CD8-positive, alpha-beta memory T cell (primary cell): ENCODE measurements around the gene NFIX. TPM values are rescaled to one million over a fixed set of nuclear protein-coding genes. Genes with fewer than 3 reads are reported as not detected.
A peak's percentile ranks its signal among the peaks of the same experiment; 100 is the strongest.

Experiments used
- CTCF ChIA-PET: fragments of 350-600 bp; sonication (Branson Sonifier 250); formaldehyde crosslinking; loops from one replicate; lab custom pipeline; 2021; ENCODE audit warnings: antibody characterized with exemption; lab: Charles Lee
- POLR2A ChIA-PET: fragments of 350-600 bp; sonication (Branson Sonifier 250); formaldehyde crosslinking; loops from one replicate; lab custom pipeline; 2021; ENCODE audit warnings: antibody characterized with exemption; lab: Charles Lee
- DNase-seq, 5 donors: peaks; one replicate each; pipeline versions ENCODE4 v3.0.0 to v3.0.0-alpha.2; 2020 to 2022; ENCODE audit warnings: mixed read lengths in 1 of 5
- H3K27ac ChIP-seq: one replicate; pipeline ENCODE4 v1.7.0; 2013; ENCODE audit warnings: low read depth, mild to moderate bottlenecking, low read length, moderate library complexity
- H3K27me3 ChIP-seq: 2 replicates; pipeline ENCODE4 v1.7.0; 2013; ENCODE audit warnings: low read length, mild to moderate bottlenecking; ENCODE audit not compliant: insufficient read depth, poor library complexity, severe bottlenecking
- H3K36me3 ChIP-seq: 2 replicates; pipeline ENCODE4 v1.7.0; 2013; ENCODE audit warnings: mild to moderate bottlenecking, low read length, moderate library complexity; ENCODE audit not compliant: insufficient read depth
- H3K4me1 ChIP-seq: 2 replicates; pipeline ENCODE4 v1.7.0; 2013; ENCODE audit warnings: mild to moderate bottlenecking, low read length, moderate library complexity; ENCODE audit not compliant: insufficient read depth
- H3K4me3 ChIP-seq: 2 replicates; pipeline ENCODE4 v1.7.0; 2013; ENCODE audit warnings: mild to moderate bottlenecking, low read length
- H3K9me3 ChIP-seq: 2 replicates; pipeline ENCODE4 v1.7.0; 2013; ENCODE audit warnings: mild to moderate bottlenecking, low read length
- H3K27ac Mint-ChIP-seq, 8 donors: one replicate each; pipeline ENCODE4 v1.8.0; 2020 to 2021; ENCODE audit warnings: mixed read lengths in 8 of 8, mild to moderate bottlenecking in 6 of 8, inconsistent platforms in 3 of 8, moderate library complexity in 3 of 8
- H3K27me3 Mint-ChIP-seq, 2 donors: one replicate each; pipeline ENCODE4 v1.8.0; 2020 to 2021; ENCODE audit warnings: mixed read lengths in 2 of 2, mild to moderate bottlenecking in 1 of 2, moderate library complexity in 1 of 2
- H3K36me3 Mint-ChIP-seq, 3 donors: one replicate each; pipeline ENCODE4 v1.8.0; 2020 to 2021; ENCODE audit warnings: mixed read lengths in 3 of 3, inconsistent platforms in 1 of 3, mild to moderate bottlenecking in 1 of 3
- H3K4me1 Mint-ChIP-seq, 3 donors: one replicate each; pipeline ENCODE4 v1.8.0; 2020 to 2021; ENCODE audit warnings: mixed read lengths in 3 of 3, inconsistent platforms in 1 of 3, mild to moderate bottlenecking in 1 of 3
- H3K4me3 Mint-ChIP-seq, 7 donors: one replicate each; pipeline ENCODE4 v1.8.0; 2020 to 2021; ENCODE audit warnings: mixed read lengths in 7 of 7, mild to moderate bottlenecking in 6 of 7, moderate library complexity in 4 of 7, inconsistent platforms in 2 of 7
- H3K9me3 Mint-ChIP-seq, 5 donors: one replicate each; pipeline ENCODE4 v1.8.0; 2020 to 2022; ENCODE audit warnings: mixed read lengths in 5 of 5, mild to moderate bottlenecking in 3 of 5, moderate library complexity in 2 of 5, inconsistent platforms in 1 of 5
- polyA plus RNA-seq: library from polyadenylated mRNA; unstranded; fragments of 300-500 nt; fragmentation: Illumina TruSeq; gene quantifications from one replicate; pipeline ENCODE4 v1.2.3, GENCODE V29; 2021
- total RNA-seq, 2 experiments: library from RNA; stranded (reverse); gene quantifications; one replicate each; pipeline ENCODE4 v1.2.3, GENCODE V29; 2021

Gene NFIX
- total and polyA plus RNA-seq, 3 experiments from 2014 or later, result 0.94 to 2.8 (median 2.3) TPM

- no peaks in the 10 kb centered on the region for H3K36me3 ChIP-seq
- POLR2A ChIA-PET, result no interaction called here
- H3K4me1 ChIP-seq, result peaks cover 28% of the 10 kb centered on the region
- H3K36me3 Mint-ChIP-seq, result no peaks in the 10 kb centered on the region
- peaks cover 8 to 10% (median 10%) of the 10 kb centered on the region in 3 donors for H3K4me1 Mint-ChIP-seq
- peaks cover 2 to 8% of the 10 kb centered on the region in 2 donors for H3K27me3 Mint-ChIP-seq
- no peak overlapping the region for H3K4me3 Mint-ChIP-seq
- DNase-seq, result peak in 2 of 5 donors; percentile 24 to 56
- H3K4me3 ChIP-seq, result no peak overlapping the region
- CTCF ChIA-PET, result interaction anchor here (0.9 to 6.1 kb wide), 7 partner anchors 9 to 120 kb away, joined by 3 to 31 read pairs (median 5); no protein-coding TSS in a partner anchor
- no peak overlapping the region for H3K27ac Mint-ChIP-seq
- H3K9me3 ChIP-seq, result no peaks in the 10 kb centered on the region
- peaks cover 7% of the 10 kb centered on the region for H3K27me3 ChIP-seq
- H3K9me3 Mint-ChIP-seq, result no peaks in the 10 kb centered on the region
- no peak overlapping the region for H3K27ac ChIP-seq
Observed at GRCh38 chr19:12984143-12984627, 11.1 kb upstream of the NFIX start.

GRCh38 chr19:12984683-12985048 lies 10.6 kb upstream of the NFIX start:
- Histone ChIP-seq H3K36me3 (no peaks in the 10 kb centered on the region), H3K27ac (peak overlapping the region; percentile 25), H3K4me3 (no peak overlapping the region), H3K4me1 (peaks cover 28% of the 10 kb centered on the region), H3K27me3 (peaks cover 7% of the 10 kb centered on the region), H3K9me3 (no peaks in the 10 kb centered on the region)
- Mint-ChIP-seq H3K27me3 (peaks cover 2 to 8% of the 10 kb centered on the region in 2 donors), H3K36me3 (no peaks in the 10 kb centered on the region), H3K4me1 (peaks cover 8 to 10% (median 10%) of the 10 kb centered on the region in 3 donors), H3K27ac (peak overlapping the region in 5 of 8 donors; percentile 34 to 91 (median 87)), H3K9me3 (no peaks in the 10 kb centered on the region), H3K4me3 (peak overlapping the region in 3 of 7 donors; percentile 0 to 33 (median 8))
- ChIA-PET CTCF (interaction anchor here (0.8 to 6.1 kb wide), 5 partner anchors 18 to 120 kb away, joined by 3 to 31 read pairs (median 4); no protein-coding TSS in a partner anchor), POLR2A (interaction anchor here (0.5 kb wide), 1 partner anchor 1248 kb away, joined by 9 read pairs; no protein-coding TSS in a partner anchor)
- DNase-seq, result no peak

- Mint-ChIP-seq H3K4me1 (peaks cover 8 to 10% (median 10%) of the 10 kb centered on the region in 3 donors), H3K4me3 (peak overlapping the region in 4 of 7 donors; percentile 8 to 58 (median 40)), H3K36me3 (no peaks in the 10 kb centered on the region), H3K27me3 (peaks cover 2 to 8% of the 10 kb centered on the region in 2 donors), H3K9me3 (no peaks in the 10 kb centered on the region), H3K27ac (peak overlapping the region in 6 of 8 donors; percentile 21 to 91 (median 82))
- peak in 3 of 5 donors; percentile 13 to 65 (median 26) for DNase-seq
- POLR2A ChIA-PET, result interaction anchor here (0.5 kb wide), 1 partner anchor 1248 kb away, joined by 9 read pairs; no protein-coding TSS in a partner anchor
- Histone ChIP-seq H3K4me3 (no peak overlapping the region), H3K4me1 (peaks cover 28% of the 10 kb centered on the region), H3K27ac (peak overlapping the region; percentile 25), H3K9me3 (no peaks in the 10 kb centered on the region), H3K27me3 (peaks cover 7% of the 10 kb centered on the region), H3K36me3 (no peaks in the 10 kb centered on the region)
- CTCF ChIA-PET, result interaction anchor here (0.8 to 6.1 kb wide), 5 partner anchors 18 to 119 kb away, joined by 3 to 31 read pairs (median 4); no protein-coding TSS in a partner anchor
Observed at GRCh38 chr19:12985049-12985776, 10.1 kb upstream of the NFIX start.

- Mint-ChIP-seq H3K4me1 (peaks cover 8 to 10% (median 10%) of the 10 kb centered on the region in 3 donors), H3K27me3 (peaks cover 2 to 18% of the 10 kb centered on the region in 2 donors), H3K27ac (peak overlapping the region in 2 of 8 donors; percentile 20 to 21), H3K9me3 (no peaks in the 10 kb centered on the region), H3K4me3 (no peak overlapping the region), H3K36me3 (no peaks in the 10 kb centered on the region)
- DNase-seq, result no peak
- H3K36me3 ChIP-seq, result no peaks in the 10 kb centered on the region
- H3K27me3 ChIP-seq, result peaks cover 7% of the 10 kb centered on the region
- H3K27ac ChIP-seq, result no peak overlapping the region
- POLR2A ChIA-PET, result no interaction called here
- peaks cover 28% of the 10 kb centered on the region for H3K4me1 ChIP-seq
- CTCF ChIA-PET, result interaction anchor here (1.0 to 6.1 kb wide), 2 partner anchors 10 to 75 kb away, joined by 4 to 31 read pairs; no protein-coding TSS in a partner anchor
- H3K4me3 ChIP-seq, result no peak overlapping the region
- H3K9me3 ChIP-seq, result no peaks in the 10 kb centered on the region
Observed at GRCh38 chr19:12986726-12987125, 8.5 kb upstream of the NFIX start.

GRCh38 chr19:12987190-12987589 lies 8.1 kb upstream of the NFIX start:
- CTCF ChIA-PET, result interaction anchor here (1.0 to 6.1 kb wide), 2 partner anchors 10 to 74 kb away, joined by 4 to 31 read pairs; no protein-coding TSS in a partner anchor
- Histone ChIP-seq H3K27me3 (peaks cover 6% of the 10 kb centered on the region), H3K9me3 (no peaks in the 10 kb centered on the region), H3K36me3 (no peaks in the 10 kb centered on the region), H3K4me3 (no peak overlapping the region), H3K27ac (no peak overlapping the region), H3K4me1 (peaks cover 28% of the 10 kb centered on the region)
- H3K36me3 Mint-ChIP-seq, result no peaks in the 10 kb centered on the region
- H3K4me3 Mint-ChIP-seq, result no peak overlapping the region
- POLR2A ChIA-PET, result no interaction called here
- H3K4me1 Mint-ChIP-seq, result peaks cover 8 to 10% (median 10%) of the 10 kb centered on the region in 3 donors
- no peaks in the 10 kb centered on the region for H3K9me3 Mint-ChIP-seq
- DNase-seq, result no peak
- peaks cover 2 to 18% of the 10 kb centered on the region in 2 donors for H3K27me3 Mint-ChIP-seq
- peak overlapping the region in 3 of 8 donors; percentile 14 to 21 (median 20) for H3K27ac Mint-ChIP-seq

- Histone ChIP-seq H3K9me3 (no peaks in the 10 kb centered on the region), H3K27ac (no peak overlapping the region), H3K4me3 (no peak overlapping the region), H3K4me1 (peaks cover 26% of the 10 kb centered on the region), H3K27me3 (peaks cover under 1% of the 10 kb centered on the region), H3K36me3 (no peaks in the 10 kb centered on the region)
- no peak overlapping the region for H3K27ac Mint-ChIP-seq
- ChIA-PET CTCF (no interaction called here), POLR2A (no interaction called here)
- H3K4me3 Mint-ChIP-seq, result no peak overlapping the region
- DNase-seq, result no peak
- no peaks in the 10 kb centered on the region for H3K9me3 Mint-ChIP-seq
- H3K36me3 Mint-ChIP-seq, result no peaks in the 10 kb centered on the region
- peaks cover 8 to 10% (median 10%) of the 10 kb centered on the region in 3 donors for H3K4me1 Mint-ChIP-seq
- peaks cover 2 to 18% of the 10 kb centered on the region in 2 donors for H3K27me3 Mint-ChIP-seq
Observed at GRCh38 chr19:12987781-12988180, 7.5 kb upstream of the NFIX start.

GRCh38 chr19:12990431-12990830 lies 4.8 kb upstream of the NFIX start:
- no peaks in the 10 kb centered on the region for H3K9me3 ChIP-seq
- no peak for DNase-seq
- no peak overlapping the region for H3K4me3 ChIP-seq
- H3K9me3 Mint-ChIP-seq, result no peaks in the 10 kb centered on the region
- peaks cover 7 to 9% (median 7%) of the 10 kb centered on the region in 3 donors for H3K4me1 Mint-ChIP-seq
- no peak overlapping the region for H3K27ac Mint-ChIP-seq
- peaks cover 10% of the 10 kb centered on the region for H3K4me1 ChIP-seq
- peaks cover 12 to 27% of the 10 kb centered on the region in 2 donors for H3K27me3 Mint-ChIP-seq
- H3K36me3 Mint-ChIP-seq, result peaks cover 0 to 2% (median 0%) of the 10 kb centered on the region in 3 donors
- H3K36me3 ChIP-seq, result no peaks in the 10 kb centered on the region
- POLR2A ChIA-PET, result no interaction called here
- H3K27ac ChIP-seq, result no peak overlapping the region
- H3K27me3 ChIP-seq, result no peaks in the 10 kb centered on the region
- CTCF ChIA-PET, result no interaction called here
- H3K4me3 Mint-ChIP-seq, result peak overlapping the region in 1 of 7 donors; percentile 11
